Prostate gland (tissue), 2 donors: Measurements from ENCODE around the gene SLC39A11. TPM values are rescaled to one million over a fixed set of nuclear protein-coding genes. Genes with fewer than 3 reads are reported as not detected.

Experiments used
- DNase-seq: peaks from one replicate; pipeline ENCODE4 v3.0.0-alpha.2; 2019; ENCODE audit warnings: low spot score
- H3K27ac ChIP-seq, 2 donors: fragments of 200-600 bp; sonication (generic); 2 replicates each; pipeline ENCODE4 v1.5.1; 2017 to 2019
- H3K27me3 ChIP-seq: fragments of 200-600 bp; sonication (generic); replicated peaks from 2 replicates; pipeline ENCODE4 v1.5.1; 2019; ENCODE audit not compliant: insufficient read depth
- H3K36me3 ChIP-seq, 2 donors: fragments of 200-600 bp; sonication (generic); 1 replicate in 1 of 2; 2 replicates in 1 of 2; pipeline versions ENCODE4 v1.5.1 to v1.8.1; 2017 to 2019
- H3K4me1 ChIP-seq: fragments of 200-600 bp; sonication (generic); replicated peaks from 2 replicates; pipeline ENCODE4 v1.5.1; 2019
- H3K4me3 ChIP-seq, 2 donors: fragments of 200-600 bp; sonication (generic); 2 replicates each; pipeline ENCODE4 v1.5.1; 2017 to 2019
- H3K9me3 ChIP-seq: fragments of 200-600 bp; sonication (generic); 2 replicates; pipeline ENCODE4 v1.5.1; 2017
- POLR2A ChIP-seq: fragments of 450-650 bp; IDR thresholded peaks from one replicate; pipeline ENCODE4 v1.6.1; 2016; ENCODE audit warnings: antibody characterized with exemption, mild to moderate bottlenecking
- POLR2AphosphoS5 ChIP-seq: sonication (generic); formaldehyde crosslinking; IDR thresholded peaks from one replicate; pipeline ENCODE4 v1.6.1; 2017; ENCODE audit warnings: antibody characterized with exemption
- WGBS: methylation state at CpG from one replicate; pipeline ENCODE4 v1.1.5; 2018; 5-methylcytosine and 5-hydroxymethylcytosine counted together
- intact Hi-C: fragments of 100-400 bp; cut with DNase I; formaldehyde crosslinking; loops from one replicate; pipeline ENCODE4 v1.14.2; 2022
- total RNA-seq, 2 donors: library from RNA; depleted of rRNA; stranded (reverse); fragments of >200 nt; gene quantifications; one replicate each; pipeline ENCODE4 v1.1.0, GENCODE V29; 2016
- TF ChIP-seq, protein P1 (sequence below), 4 experiments: fragments of 200-600 bp in 2 of 4; fragments of 450-650 bp in 2 of 4; sonication (generic) in 2 of 4; IDR thresholded peaks; 1 replicate in 3 of 4; 2 replicates in 1 of 4; pipeline ENCODE4 v1.5.1; 2016 to 2019; ENCODE audit warnings: antibody characterized with exemption in 4 of 4, mild to moderate bottlenecking in 2 of 4, moderate library complexity in 2 of 4

Gene SLC39A11
- total RNA-seq, 2 donors from 2014 or later = 15.1 to 29.7 TPM

DNA sequence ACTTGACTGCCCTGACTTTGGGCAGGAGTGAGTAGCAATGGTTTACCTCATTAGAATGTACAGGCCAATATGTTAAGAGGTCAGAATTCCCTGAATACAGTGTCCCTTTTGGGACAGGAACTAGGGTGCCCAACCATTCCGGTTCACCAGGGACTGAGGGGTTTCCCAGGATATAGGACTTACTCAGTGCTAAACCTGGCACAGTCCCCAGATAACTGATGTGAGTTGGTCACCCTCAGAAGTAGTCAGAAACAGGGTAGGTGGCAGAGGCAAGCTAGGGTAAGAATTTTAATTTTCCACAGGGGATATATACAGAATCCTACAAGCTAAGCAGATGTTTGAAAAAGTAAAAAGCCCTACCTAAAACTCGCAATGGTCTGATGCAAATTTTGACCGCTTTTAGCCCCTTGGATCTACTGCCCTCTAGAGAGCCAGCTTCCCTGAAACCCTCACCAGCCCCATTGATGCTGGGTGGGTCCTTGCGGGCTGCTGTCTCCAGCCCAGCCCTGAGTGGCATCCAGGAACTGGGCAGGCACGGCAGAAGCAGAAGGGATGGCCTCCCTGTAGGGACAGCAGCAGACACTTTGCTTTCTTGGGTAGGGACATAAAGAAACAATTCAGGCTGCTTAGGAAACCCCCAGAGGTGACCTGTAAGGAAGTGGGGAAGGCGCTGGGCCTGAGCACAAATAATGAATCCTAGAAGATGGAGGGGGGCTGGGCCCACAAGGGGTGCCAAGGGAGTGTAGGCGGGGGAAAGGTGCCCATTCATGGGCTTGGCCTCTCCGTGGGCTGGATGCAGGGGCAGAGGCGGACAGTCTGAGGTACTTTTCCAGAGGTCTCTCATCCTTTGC is 434.8 kb downstream of the SLC39A11 start:
- H3K27me3 ChIP-seq = no peaks in the 10 kb centered on the region
- intact Hi-C loops = no loop called here
- DNase-seq = no peak

DNA sequence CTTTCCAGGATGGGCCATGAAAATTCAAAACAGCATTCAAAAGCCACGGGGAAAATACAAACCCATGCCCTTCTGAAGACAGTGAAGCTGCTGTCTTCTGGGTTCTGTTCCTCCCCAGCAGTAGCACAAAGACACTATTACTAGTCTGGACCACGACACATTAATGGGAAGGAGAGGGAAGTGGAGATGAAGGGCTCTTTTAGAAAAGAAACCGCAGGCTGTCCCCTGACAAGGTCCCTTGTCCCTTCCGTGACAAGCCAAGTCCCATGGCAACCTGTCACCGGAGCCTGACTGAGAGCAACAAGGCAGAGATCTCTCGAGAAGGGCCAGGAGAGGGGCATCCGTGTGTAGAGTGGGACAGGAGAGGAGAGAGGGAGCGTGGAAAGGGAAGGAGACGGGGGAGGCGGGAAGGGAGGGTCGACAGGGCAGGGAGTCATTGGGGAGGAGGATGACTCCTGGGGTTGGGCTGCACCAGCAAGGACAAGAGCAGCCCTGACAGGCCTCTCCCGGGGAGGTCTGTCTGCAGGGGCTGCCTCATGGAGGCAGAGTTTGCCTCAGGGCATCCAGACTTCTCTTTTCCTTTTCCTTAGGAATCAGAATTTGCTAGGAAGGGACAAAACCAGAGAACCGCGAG is 436.2 kb downstream of the SLC39A11 start:
- no peak for DNase-seq
- Histone ChIP-seq H3K4me1 (no peaks in the 10 kb centered on the region), H3K27me3 (no peaks in the 10 kb centered on the region), H3K4me3 (no peak overlapping the region), H3K27ac (no peak overlapping the region), H3K9me3 (no peaks in the 10 kb centered on the region), H3K36me3 (no peaks in the 10 kb centered on the region)
- intact Hi-C loops = no loop called here
- TF ChIP-seq POLR2A (no peak), POLR2AphosphoS5 (no peak)
- TF ChIP-seq, protein P1, sequence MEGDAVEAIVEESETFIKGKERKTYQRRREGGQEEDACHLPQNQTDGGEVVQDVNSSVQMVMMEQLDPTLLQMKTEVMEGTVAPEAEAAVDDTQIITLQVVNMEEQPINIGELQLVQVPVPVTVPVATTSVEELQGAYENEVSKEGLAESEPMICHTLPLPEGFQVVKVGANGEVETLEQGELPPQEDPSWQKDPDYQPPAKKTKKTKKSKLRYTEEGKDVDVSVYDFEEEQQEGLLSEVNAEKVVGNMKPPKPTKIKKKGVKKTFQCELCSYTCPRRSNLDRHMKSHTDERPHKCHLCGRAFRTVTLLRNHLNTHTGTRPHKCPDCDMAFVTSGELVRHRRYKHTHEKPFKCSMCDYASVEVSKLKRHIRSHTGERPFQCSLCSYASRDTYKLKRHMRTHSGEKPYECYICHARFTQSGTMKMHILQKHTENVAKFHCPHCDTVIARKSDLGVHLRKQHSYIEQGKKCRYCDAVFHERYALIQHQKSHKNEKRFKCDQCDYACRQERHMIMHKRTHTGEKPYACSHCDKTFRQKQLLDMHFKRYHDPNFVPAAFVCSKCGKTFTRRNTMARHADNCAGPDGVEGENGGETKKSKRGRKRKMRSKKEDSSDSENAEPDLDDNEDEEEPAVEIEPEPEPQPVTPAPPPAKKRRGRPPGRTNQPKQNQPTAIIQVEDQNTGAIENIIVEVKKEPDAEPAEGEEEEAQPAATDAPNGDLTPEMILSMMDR (IDR thresholded peaks at IDR 0.05) = no peak
- WGBS = 85% methylated on average over 14 of the region's 14 CpGs

More for the DNA sequence above, 434.8 kb downstream of the SLC39A11 start:
- Histone ChIP-seq H3K27ac (no peak overlapping the region), H3K4me1 (no peaks in the 10 kb centered on the region), H3K9me3 (no peaks in the 10 kb centered on the region), H3K4me3 (no peak overlapping the region), H3K36me3 (no peaks in the 10 kb centered on the region)
- WGBS = 84% methylated on average over 9 of the region's 9 CpGs
- TF ChIP-seq POLR2AphosphoS5 = no peak
- TF ChIP-seq, protein P1 (IDR thresholded peaks at IDR 0.05) = peak in 1 of 4 experiments; percentile 10

DNA sequence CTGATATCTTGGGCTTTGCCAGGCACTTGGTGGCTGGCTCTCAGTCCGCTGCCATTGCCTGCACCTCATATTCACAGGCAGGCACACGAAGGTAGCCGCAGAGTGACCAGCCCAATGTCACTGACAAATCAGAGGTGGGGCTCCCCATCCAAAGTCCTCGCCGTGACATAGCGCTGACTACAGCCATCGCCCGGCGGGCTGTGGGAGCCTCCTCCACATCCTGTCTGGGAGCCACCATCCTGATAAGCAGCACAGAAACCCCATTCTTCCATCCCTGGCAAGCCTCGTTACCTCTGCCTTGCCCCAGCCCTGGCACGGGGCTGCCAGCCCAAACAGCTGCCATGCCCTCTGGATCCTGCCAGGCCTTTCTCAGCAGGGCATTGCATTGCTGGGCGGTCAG is 437.8 kb downstream of the SLC39A11 start:
- H3K27ac ChIP-seq = no peak overlapping the region
- H3K36me3 ChIP-seq = no peaks in the 10 kb centered on the region
- no peaks in the 10 kb centered on the region for H3K4me1 ChIP-seq
- no peak for TF ChIP-seq POLR2A
- TF ChIP-seq, protein P1 (IDR thresholded peaks at IDR 0.05) = no peak
- TF ChIP-seq POLR2AphosphoS5 = no peak
- 92% methylated on average over 12 of the region's 12 CpGs for WGBS
- intact Hi-C loops = no loop called here
- DNase-seq = no peak
- no peak overlapping the region for H3K4me3 ChIP-seq
- H3K27me3 ChIP-seq = no peaks in the 10 kb centered on the region
- H3K9me3 ChIP-seq = no peaks in the 10 kb centered on the region

GRCh38 chr17:72651988-72652387 is 440.5 kb downstream of the SLC39A11 start:
- H3K4me1 ChIP-seq = no peaks in the 10 kb centered on the region
- H3K9me3 ChIP-seq = no peaks in the 10 kb centered on the region
- no peaks in the 10 kb centered on the region for H3K27me3 ChIP-seq
- no peaks in the 10 kb centered on the region for H3K36me3 ChIP-seq
- intact Hi-C loops = no loop called here
- DNase-seq = no peak
- no peak overlapping the region for H3K4me3 ChIP-seq
- no peak overlapping the region for H3K27ac ChIP-seq
- TF ChIP-seq POLR2AphosphoS5 (no peak), POLR2A (no peak)
- TF ChIP-seq, protein P1 (IDR thresholded peaks at IDR 0.05) = no peak

DNA sequence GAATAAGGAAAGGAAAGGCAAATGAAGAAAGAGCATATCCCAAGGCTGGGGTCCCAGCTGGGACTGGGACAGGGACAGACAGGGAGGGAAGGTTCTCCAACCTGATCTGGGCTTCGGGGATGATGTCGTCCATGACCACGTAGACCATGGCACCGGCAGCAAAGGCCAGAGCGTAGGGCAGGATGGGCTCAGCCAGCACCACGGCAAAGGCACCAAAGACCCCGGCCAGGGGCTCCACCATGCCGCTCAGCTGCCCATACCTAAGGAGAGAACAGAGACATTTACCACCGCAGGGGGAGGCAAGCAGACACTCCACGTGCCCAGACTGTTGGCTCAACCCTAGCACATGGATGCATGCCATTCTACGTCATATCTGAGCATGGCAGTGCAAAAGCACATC is 443.8 kb downstream of the SLC39A11 start:
- Histone ChIP-seq H3K27ac (no peak overlapping the region), H3K36me3 (no peaks in the 10 kb centered on the region), H3K9me3 (no peaks in the 10 kb centered on the region), H3K4me3 (no peak overlapping the region), H3K27me3 (no peaks in the 10 kb centered on the region), H3K4me1 (no peaks in the 10 kb centered on the region)
- intact Hi-C loops = no loop called here
- WGBS = 97% methylated on average over 11 of the region's 11 CpGs
- DNase-seq = no peak
- TF ChIP-seq, protein P1 (IDR thresholded peaks at IDR 0.05) = no peak
- TF ChIP-seq POLR2A = no peak
